GM12878 (cell line): Measurements from ENCODE around the gene RNF43.

ENCODE experiments used
- POLR2AphosphoS5 ChIP-seq: IDR thresholded peaks from 2 replicates; pipeline ENCODE4 v1.6.1; 2011; ENCODE audit warnings: mild to moderate bottlenecking, low read length, inconsistent platforms
- TF ChIP-seq, protein P1 (sequence below), 3 experiments: IDR thresholded peaks in 2 of 3; conservative IDR thresholded peaks in 1 of 3; 2 replicates each; pipeline ENCODE4 v1.5.1; 2011; ENCODE audit warnings: low read depth in 3 of 3, low read length in 3 of 3, mild to moderate bottlenecking in 3 of 3, control low read depth in 2 of 3, moderate library complexity in 2 of 3, inconsistent platforms in 1 of 3, mixed read lengths in 1 of 3; ENCODE audit not compliant: control insufficient read depth in 2 of 3, insufficient read depth in 1 of 3; ENCODE audit errors: extremely low read depth in 1 of 3

DNA sequence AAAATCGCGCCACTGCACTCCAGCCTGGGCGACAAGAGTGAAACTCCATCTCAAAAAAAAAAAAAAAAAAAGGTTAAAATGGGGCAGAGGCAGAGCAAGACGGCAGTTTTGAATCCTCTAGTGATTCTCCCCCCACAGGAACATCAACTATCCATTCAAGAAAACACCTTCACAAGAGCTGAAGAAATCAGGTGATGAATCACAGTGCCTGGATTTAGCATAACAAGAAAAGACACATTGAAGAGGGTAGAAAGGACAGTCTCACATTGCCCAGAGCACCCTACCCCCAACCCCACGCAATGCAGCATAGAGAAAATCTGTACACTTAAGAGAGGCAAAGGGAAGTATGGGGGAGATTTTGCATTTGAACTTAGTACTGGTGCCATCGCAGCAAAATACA, 28.8 kb upstream of the RNF43 start:
- no peak for TF ChIP-seq POLR2AphosphoS5
- TF ChIP-seq, protein P1, sequence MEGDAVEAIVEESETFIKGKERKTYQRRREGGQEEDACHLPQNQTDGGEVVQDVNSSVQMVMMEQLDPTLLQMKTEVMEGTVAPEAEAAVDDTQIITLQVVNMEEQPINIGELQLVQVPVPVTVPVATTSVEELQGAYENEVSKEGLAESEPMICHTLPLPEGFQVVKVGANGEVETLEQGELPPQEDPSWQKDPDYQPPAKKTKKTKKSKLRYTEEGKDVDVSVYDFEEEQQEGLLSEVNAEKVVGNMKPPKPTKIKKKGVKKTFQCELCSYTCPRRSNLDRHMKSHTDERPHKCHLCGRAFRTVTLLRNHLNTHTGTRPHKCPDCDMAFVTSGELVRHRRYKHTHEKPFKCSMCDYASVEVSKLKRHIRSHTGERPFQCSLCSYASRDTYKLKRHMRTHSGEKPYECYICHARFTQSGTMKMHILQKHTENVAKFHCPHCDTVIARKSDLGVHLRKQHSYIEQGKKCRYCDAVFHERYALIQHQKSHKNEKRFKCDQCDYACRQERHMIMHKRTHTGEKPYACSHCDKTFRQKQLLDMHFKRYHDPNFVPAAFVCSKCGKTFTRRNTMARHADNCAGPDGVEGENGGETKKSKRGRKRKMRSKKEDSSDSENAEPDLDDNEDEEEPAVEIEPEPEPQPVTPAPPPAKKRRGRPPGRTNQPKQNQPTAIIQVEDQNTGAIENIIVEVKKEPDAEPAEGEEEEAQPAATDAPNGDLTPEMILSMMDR (IDR thresholded peaks at IDR 0.05 in 2 of 3, conservative IDR thresholded peaks at IDR 0.05 in 1 of 3; ENCODE audit: control insufficient read depth in 2 of 3, extremely low read depth in 1 of 3, insufficient read depth in 1 of 3, low read depth in 3 of 3, low read length in 3 of 3), result no peak
